ENCODE results near the gene CACNA2D3.

The CACNA2D3 gene

DNA sequence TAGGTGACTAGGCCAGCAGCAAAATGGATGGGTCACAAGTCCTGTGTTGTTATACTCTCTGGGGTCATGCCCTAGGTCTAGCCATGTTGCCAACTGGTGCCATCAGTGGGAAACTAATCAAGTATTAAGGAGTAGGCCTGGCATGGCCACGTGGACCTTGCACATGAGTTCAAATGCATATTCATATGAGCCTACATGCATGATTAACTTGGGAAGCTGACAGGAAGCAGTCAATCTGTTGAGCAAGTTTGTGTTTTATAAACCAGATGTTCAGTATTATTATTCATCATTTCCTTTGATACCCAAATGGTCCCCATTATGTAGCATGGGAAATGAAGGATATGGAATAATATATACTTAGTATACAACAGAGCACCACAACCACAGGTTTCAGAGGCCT lies 710.5 kb downstream of the CACNA2D3 start:
- no peak for FAIRE-seq

DNA sequence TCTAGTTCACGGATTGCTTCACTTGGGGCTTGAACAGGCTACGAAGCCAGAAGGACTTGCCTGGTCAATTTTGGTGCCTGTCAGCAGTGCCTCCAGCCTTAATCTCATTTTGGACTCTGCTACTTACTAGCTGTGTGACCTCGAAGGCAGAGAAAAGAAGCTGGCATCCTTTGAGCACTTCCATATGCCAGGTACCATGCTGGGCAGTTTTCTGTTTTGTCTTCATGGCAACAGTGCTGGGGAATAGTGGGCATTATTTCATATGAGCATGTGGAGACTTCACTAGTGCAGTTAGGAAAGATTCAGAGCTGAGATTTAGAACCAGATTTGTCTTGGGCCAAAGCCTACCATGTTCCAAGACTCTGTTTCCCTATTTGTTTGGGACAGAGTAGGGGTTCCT lies 713.3 kb downstream of the CACNA2D3 start:
- no peak for FAIRE-seq

GRCh38 chr3:54836871-54837270 lies 714.5 kb downstream of the CACNA2D3 start:
- no peak for FAIRE-seq

DNA sequence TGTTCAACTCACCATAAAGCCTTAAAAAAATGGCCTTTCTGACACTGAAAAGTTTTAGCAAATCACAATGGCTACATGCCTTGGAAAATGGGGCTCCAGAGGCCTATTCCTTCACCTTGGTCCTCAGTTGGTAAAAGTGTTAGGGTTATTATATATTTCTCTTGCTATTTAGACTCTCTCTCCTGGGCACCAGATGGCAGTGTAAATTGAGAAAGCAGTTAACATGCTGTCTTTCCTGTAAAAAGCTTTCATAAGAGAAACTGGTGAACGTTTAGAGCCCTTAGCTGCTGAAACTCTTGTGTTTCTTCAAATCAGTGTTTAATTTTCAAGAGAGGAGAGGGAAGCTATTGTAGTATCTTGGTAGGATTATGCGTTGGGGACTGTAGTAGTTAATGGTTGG lies 715.6 kb downstream of the CACNA2D3 start:
- no peak for FAIRE-seq

- FAIRE-seq, result no peak
Measured at GRCh38 chr3:54841471-54841870, 719.1 kb downstream of the CACNA2D3 start.

- no peak for FAIRE-seq
Measured at GRCh38 chr3:54843352-54843751, 721.0 kb downstream of the CACNA2D3 start.

DNA sequence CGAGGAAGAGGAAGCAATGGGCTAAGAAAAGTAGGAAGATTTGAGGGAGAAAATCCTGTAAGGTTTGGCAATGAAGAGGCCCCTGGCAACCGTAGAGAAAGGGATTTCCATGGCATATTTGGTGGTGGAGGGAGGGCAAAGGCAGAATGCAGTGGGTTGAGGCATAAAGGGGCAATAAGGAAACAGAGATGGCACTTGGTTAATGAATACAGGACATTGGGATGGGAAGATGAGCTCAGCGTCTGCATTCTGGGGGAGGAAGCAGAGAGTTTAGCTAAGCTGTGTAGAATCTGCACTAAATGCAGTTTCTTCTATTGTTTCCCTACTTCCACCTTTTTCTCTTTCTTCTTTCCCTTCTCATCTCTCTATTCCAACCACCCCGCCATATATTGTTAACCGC lies 721.9 kb downstream of the CACNA2D3 start:
- FAIRE-seq, result no peak

DNA sequence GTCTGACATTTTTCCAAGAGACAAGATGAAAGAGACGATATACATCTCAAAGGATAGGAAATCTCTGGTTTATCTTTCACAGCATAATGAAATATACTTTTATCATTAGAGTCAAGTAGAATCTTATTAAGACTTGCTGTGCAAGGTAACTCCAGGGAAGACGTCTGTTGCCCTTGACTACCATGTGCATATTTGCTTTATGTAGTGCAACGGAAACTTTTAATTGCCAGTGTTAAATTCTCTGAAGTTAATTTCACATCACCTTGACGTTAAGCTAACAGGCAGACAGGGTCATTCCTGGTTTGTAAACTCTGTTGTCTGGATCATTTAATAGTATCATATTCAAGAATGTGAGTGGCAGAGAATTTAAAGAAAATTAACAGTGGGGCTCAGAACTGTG lies 722.7 kb downstream of the CACNA2D3 start:
- FAIRE-seq, result no peak

- FAIRE-seq, result no peak
Measured at GRCh38 chr3:54845551-54845950, 723.2 kb downstream of the CACNA2D3 start.

GRCh38 chr3:54846119-54846518 lies 723.8 kb downstream of the CACNA2D3 start:
- FAIRE-seq, result no peak

DNA sequence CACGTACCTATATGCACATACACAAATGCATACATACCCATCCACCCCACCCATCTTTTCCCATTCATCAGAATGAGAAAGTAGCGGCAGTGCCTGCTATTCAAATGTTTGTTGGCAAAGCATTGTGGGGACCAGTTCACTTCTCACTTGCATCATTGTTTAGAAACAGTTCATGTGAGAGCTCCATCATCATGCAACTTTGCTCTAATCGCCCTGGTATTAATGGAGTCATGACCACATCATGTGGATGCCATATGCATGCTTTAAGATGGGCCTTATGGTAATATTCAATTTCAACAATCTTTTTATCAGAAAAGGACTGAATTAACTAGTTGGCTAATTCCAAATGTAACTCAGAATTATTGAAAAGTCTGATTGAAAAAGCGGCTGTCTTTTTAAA lies 725.0 kb downstream of the CACNA2D3 start:
- FAIRE-seq, result no peak

DNA sequence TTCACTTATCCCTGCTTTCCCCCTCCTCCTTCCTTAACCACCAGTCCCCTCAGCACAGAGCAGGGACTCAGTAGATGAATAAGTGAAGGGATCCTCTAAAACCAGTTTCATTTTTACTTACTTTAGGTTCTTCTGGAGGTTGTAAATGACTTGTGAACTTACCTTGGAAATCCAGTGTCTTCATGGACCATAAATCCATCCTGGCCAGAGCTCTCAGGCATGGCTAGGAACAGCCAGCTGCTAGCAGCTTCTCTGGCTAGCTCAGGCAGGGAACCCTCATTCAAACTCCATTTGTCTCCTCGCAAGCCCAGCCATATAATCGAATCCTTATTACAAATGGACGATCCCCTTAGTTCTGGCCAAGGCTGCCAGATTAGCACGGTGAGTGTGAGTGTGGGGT lies 727.0 kb downstream of the CACNA2D3 start:
- FAIRE-seq, result no peak

GRCh38 chr3:54850484-54851018 lies 728.2 kb downstream of the CACNA2D3 start:
- FAIRE-seq, result no peak

- FAIRE-seq, result no peak
Measured at GRCh38 chr3:54853573-54854404, 731.4 kb downstream of the CACNA2D3 start.

GRCh38 chr3:54856271-54856670 lies 733.9 kb downstream of the CACNA2D3 start:
- FAIRE-seq, result no peak

- no peak for FAIRE-seq
Measured at GRCh38 chr3:54857343-54857742, 735.0 kb downstream of the CACNA2D3 start.

GRCh38 chr3:54858093-54858785 lies 735.9 kb downstream of the CACNA2D3 start:
- FAIRE-seq, result no peak

DNA sequence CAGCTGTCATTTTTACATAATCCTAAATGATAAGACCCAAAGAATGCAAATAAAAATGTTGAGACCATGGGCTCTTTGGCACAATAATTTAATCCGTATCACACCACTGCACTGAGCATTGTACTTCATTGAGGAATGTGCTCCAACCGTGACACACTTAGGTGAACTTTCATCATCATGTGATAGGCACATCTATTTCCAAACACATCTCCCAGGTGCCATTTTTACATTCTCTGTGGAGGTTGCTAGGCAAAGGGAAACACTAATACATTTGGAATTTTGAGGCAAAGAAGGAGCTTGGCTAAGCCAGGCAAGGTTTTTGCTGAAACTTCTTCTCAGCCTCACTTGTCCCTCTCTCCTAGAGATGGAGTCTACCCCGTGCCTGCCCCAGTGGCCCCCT lies 736.8 kb downstream of the CACNA2D3 start:
- no peak for FAIRE-seq

DNA sequence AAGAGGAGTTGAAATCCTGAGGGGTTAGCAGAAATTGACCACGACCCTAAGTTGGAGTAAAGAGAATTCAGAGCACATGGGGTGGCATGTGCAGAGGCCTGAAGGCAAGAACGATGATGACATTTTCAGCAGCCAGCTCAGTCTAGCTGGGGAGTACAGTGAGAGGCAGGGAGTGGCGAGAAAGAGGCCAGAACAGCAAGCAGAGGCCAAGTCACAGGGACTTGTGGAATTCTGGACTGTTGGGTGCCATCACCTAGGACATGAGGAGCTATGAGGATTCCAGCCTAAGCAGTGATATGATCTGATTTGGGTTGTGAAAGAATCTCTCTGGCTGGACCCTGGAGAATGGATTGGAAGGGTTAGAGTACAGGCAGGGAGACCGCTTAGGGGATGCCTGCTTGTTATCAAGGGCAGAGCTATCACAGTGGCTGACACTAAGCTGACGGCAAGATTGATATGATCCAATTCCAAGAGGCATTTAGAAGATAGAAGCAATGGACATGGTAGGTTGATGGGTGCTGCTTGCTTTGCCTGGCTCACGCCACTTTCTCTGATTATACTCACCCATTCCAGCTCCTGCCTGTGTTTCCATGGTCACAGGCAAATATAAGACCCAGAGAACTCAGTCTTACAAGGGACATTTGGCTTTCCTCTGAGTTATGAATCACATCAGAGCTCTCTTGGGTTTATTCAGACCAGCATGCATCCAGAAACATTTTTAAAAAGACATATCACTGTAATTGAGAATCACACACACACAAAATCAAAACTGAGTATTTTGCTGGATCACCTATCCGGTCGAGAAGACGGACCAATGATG lies 739.1 kb downstream of the CACNA2D3 start:
- no peak for FAIRE-seq

DNA sequence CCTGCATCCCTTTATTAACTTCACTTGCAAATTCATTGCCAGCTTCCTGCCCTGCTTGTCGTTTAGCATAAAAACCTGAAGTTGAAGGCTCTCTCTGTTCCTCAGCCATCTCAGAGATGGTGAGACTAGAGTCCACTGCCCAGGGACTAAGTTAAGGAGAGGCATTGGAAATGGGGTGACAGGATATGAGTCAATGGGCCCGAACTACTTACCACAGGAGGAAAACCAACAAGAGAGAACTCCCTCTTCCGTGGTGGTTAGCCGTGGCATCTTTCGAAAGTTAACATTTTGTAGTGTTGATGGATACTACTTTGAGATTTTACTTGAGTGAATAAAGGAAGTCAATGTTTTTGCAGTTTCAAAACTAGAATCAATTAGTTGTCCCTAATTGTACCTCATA lies 740.2 kb downstream of the CACNA2D3 start:
- no peak for FAIRE-seq

- no peak for FAIRE-seq
Measured at GRCh38 chr3:54863366-54863765, 741.0 kb downstream of the CACNA2D3 start.

DNA sequence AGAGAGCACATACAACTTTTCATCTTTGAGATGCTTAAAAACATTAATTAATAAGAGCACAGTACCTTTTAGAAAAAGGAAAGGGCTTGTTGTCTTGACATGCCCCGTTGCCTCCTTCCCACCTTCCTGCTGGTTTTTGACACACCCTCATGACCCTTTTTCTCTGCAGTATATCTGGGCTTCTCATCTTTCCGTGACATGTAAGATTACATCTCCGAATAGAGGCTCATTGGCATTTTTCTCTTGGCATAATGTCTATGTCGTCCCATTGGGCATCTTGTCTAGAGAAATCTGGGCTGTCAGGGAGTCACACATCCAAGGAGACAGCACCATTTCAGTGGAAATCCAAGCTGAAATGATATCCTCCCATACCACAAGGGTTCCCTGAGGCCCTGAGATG lies 741.4 kb downstream of the CACNA2D3 start:
- no peak for FAIRE-seq

GRCh38 chr3:54865316-54865715 lies 743.0 kb downstream of the CACNA2D3 start:
- FAIRE-seq, result no peak
